Fibroblast of gingiva (primary cell): ENCODE results near the gene KRT26.
"Not testable (repeated sequence)": the region's sequence is repeated elsewhere in the genome, so short reads cannot be mapped to it uniquely, and the experiment has no call there.

ENCODE experiments used
- DNase-seq: peaks from one replicate; pipeline ENCODE4 v3.0.0-alpha.2; 2011; ENCODE audit warnings: low read depth

KRT26 gene

GRCh38 chr17:40772101-40772500, at the start of gene KRT26:
KRT26 (minus strand) TSS chr17:40772201; CDS start chr17:40772113, 88 bp downstream.
- no peak for DNase-seq

GRCh38 chr17:40821536-40821935, 49.5 kb upstream of the KRT26 start:
- no peak for DNase-seq

- DNase-seq = no peak
These were observed 48.3 kb upstream of the KRT26 start for GRCh38 chr17:40820228-40820838.

- DNase-seq = peak; percentile 6
These were observed 47.6 kb upstream of the KRT26 start for GRCh38 chr17:40819528-40820125.

- DNase-seq = peak; percentile 89
These were observed 46.9 kb upstream of the KRT26 start for GRCh38 chr17:40818733-40819527.

- no peak for DNase-seq
These were observed 46.3 kb upstream of the KRT26 start for GRCh38 chr17:40818343-40818732.

- no peak for DNase-seq
These were observed 45.2 kb upstream of the KRT26 start for GRCh38 chr17:40817103-40817682.

GRCh38 chr17:40816569-40816968, 44.6 kb upstream of the KRT26 start:
- DNase-seq = no peak

GRCh38 chr17:40815381-40815780, 43.4 kb upstream of the KRT26 start:
- no peak for DNase-seq

GRCh38 chr17:40814657-40815056, 42.7 kb upstream of the KRT26 start:
- not testable (repeated sequence) for DNase-seq

GRCh38 chr17:40813804-40814203, 41.8 kb upstream of the KRT26 start:
- DNase-seq = no peak

- no peak for DNase-seq
These were observed 40.6 kb upstream of the KRT26 start for GRCh38 chr17:40812639-40813038.

- DNase-seq = no peak
These were observed 38.5 kb upstream of the KRT26 start for GRCh38 chr17:40810494-40810893.

- no peak for DNase-seq
These were observed 37.9 kb upstream of the KRT26 start for GRCh38 chr17:40809721-40810421.

- DNase-seq = no peak
These were observed 34.1 kb upstream of the KRT26 start for GRCh38 chr17:40806131-40806530.

GRCh38 chr17:40803617-40804082, 31.6 kb upstream of the KRT26 start:
- DNase-seq = peak; percentile 64

- no peak for DNase-seq
These were observed 29.2 kb upstream of the KRT26 start for GRCh38 chr17:40801157-40801556.

GRCh38 chr17:40800381-40800780, 28.4 kb upstream of the KRT26 start:
- no peak for DNase-seq

- DNase-seq = no peak
These were observed 27.9 kb upstream of the KRT26 start, which contains the start of gene KRT28 for GRCh38 chr17:40799859-40800258. KRT28 (minus strand) TSS chr17:40799959; CDS start chr17:40799893, 66 bp downstream.

- DNase-seq = no peak
These were observed 24.8 kb upstream of the KRT26 start for GRCh38 chr17:40796846-40797245.

- DNase-seq = no peak
These were observed 23.1 kb upstream of the KRT26 start for GRCh38 chr17:40795019-40795667.
